Measurements from ENCODE around the gene TRPM3.

Gene TRPM3

GRCh38 chr9:70868661-70869652 lies 252.5 kb downstream of the TRPM3 start:
- no peak for DNase-seq
- Histone ChIP-seq H3K27ac (ENCODE audit: low read length) (no peak overlapping the region), H3K27me3 (replicated peaks; ENCODE audit: insufficient read depth, low read length) (no peaks in the 10 kb centered on the region), H2AFZ (ENCODE audit: low read length) (no peak overlapping the region), H4K20me1 (ENCODE audit: insufficient read depth, low read length) (no peaks in the 10 kb centered on the region), H3K79me2 (ENCODE audit: low read length) (no peaks in the 10 kb centered on the region), H3K9ac (ENCODE audit: low read length) (no peak overlapping the region), H3K4me2 (ENCODE audit: low read depth, low read length) (no peak overlapping the region), H3K9me3 (replicated peaks; ENCODE audit: insufficient read depth, low read length) (no peaks in the 10 kb centered on the region), H3K4me1 (ENCODE audit: low read length) (no peaks in the 10 kb centered on the region), H3F3A (ENCODE audit: insufficient read depth, low read length) (no peaks in the 10 kb centered on the region), H3K36me3 (replicated peaks; ENCODE audit: insufficient read depth, low read length) (no peaks in the 10 kb centered on the region), H3K9me2 (replicated peaks; ENCODE audit: insufficient read depth, low read length) (no peaks in the 10 kb centered on the region), H3K4me3 (ENCODE audit: low read length) (no peak overlapping the region)
- TF ChIP-seq EZH2phosphoT487 (IDR thresholded peaks at IDR 0.05; ENCODE audit: low read length) (no peak), EZH2 (optimal IDR thresholded peaks at IDR 0.05; ENCODE audit: low read depth, low read length) (no peak), CTCF (IDR thresholded peaks at IDR 0.05; ENCODE audit: low read length) (no peak)

GRCh38 chr9:70868041-70868440 lies 253.4 kb downstream of the TRPM3 start:
- no peak overlapping the region for H3K4me3 ChIP-seq (ENCODE audit: low read length)
- no peaks in the 10 kb centered on the region for H3K4me1 ChIP-seq (ENCODE audit: low read length)
- H3K9me2 ChIP-seq (replicated peaks; ENCODE audit: insufficient read depth, low read length): no peaks in the 10 kb centered on the region
- no peaks in the 10 kb centered on the region for H3K79me2 ChIP-seq (ENCODE audit: low read length)
- TF ChIP-seq EZH2phosphoT487 (IDR thresholded peaks at IDR 0.05; ENCODE audit: low read length) (no peak), EZH2 (optimal IDR thresholded peaks at IDR 0.05; ENCODE audit: low read depth, low read length) (no peak), CTCF (IDR thresholded peaks at IDR 0.05; ENCODE audit: low read length) (no peak)
- no peak overlapping the region for H3K4me2 ChIP-seq (ENCODE audit: low read depth, low read length)
- H3K9me3 ChIP-seq (replicated peaks; ENCODE audit: insufficient read depth, low read length): no peaks in the 10 kb centered on the region
- no peak overlapping the region for H3K9ac ChIP-seq (ENCODE audit: low read length)
- no peak for DNase-seq
- H3F3A ChIP-seq (ENCODE audit: insufficient read depth, low read length): no peaks in the 10 kb centered on the region
- no peaks in the 10 kb centered on the region for H3K27me3 ChIP-seq (replicated peaks; ENCODE audit: insufficient read depth, low read length)
- H3K36me3 ChIP-seq (replicated peaks; ENCODE audit: insufficient read depth, low read length): no peaks in the 10 kb centered on the region
- H2AFZ ChIP-seq (ENCODE audit: low read length): no peak overlapping the region
- H3K27ac ChIP-seq (ENCODE audit: low read length): no peak overlapping the region
- no peaks in the 10 kb centered on the region for H4K20me1 ChIP-seq (ENCODE audit: insufficient read depth, low read length)

GRCh38 chr9:70865471-70865870 lies 255.9 kb downstream of the TRPM3 start:
- Histone ChIP-seq H3K27me3 (replicated peaks; ENCODE audit: insufficient read depth, low read length) (no peaks in the 10 kb centered on the region), H3K36me3 (replicated peaks; ENCODE audit: insufficient read depth, low read length) (no peaks in the 10 kb centered on the region), H4K20me1 (ENCODE audit: insufficient read depth, low read length) (no peaks in the 10 kb centered on the region), H2AFZ (ENCODE audit: low read length) (no peak overlapping the region), H3K4me1 (ENCODE audit: low read length) (no peaks in the 10 kb centered on the region), H3K9me3 (replicated peaks; ENCODE audit: insufficient read depth, low read length) (no peaks in the 10 kb centered on the region), H3F3A (ENCODE audit: insufficient read depth, low read length) (no peaks in the 10 kb centered on the region), H3K9me2 (replicated peaks; ENCODE audit: insufficient read depth, low read length) (no peaks in the 10 kb centered on the region), H3K9ac (ENCODE audit: low read length) (no peak overlapping the region), H3K27ac (ENCODE audit: low read length) (no peak overlapping the region), H3K4me2 (ENCODE audit: low read depth, low read length) (no peak overlapping the region), H3K79me2 (ENCODE audit: low read length) (no peaks in the 10 kb centered on the region), H3K4me3 (ENCODE audit: low read length) (no peak overlapping the region)
- DNase-seq: no peak
- TF ChIP-seq CTCF (IDR thresholded peaks at IDR 0.05; ENCODE audit: low read length) (no peak), EZH2 (optimal IDR thresholded peaks at IDR 0.05; ENCODE audit: low read depth, low read length) (no peak), EZH2phosphoT487 (IDR thresholded peaks at IDR 0.05; ENCODE audit: low read length) (no peak)
